Prostate gland (tissue), 2 donors: Measurements from ENCODE around the gene CABLES1. TPM values are rescaled to one million over a fixed set of nuclear protein-coding genes. Genes with fewer than 3 reads are reported as not detected.

Experiments
- DNase-seq: peaks from one replicate; pipeline ENCODE4 v3.0.0-alpha.2; 2019; ENCODE audit warnings: low spot score
- H3K27ac ChIP-seq, 2 donors: fragments of 200-600 bp; sonication (generic); 2 replicates each; pipeline ENCODE4 v1.5.1; 2017 to 2019
- H3K27me3 ChIP-seq: fragments of 200-600 bp; sonication (generic); replicated peaks from 2 replicates; pipeline ENCODE4 v1.5.1; 2019; ENCODE audit not compliant: insufficient read depth
- H3K36me3 ChIP-seq, 2 donors: fragments of 200-600 bp; sonication (generic); 1 replicate in 1 of 2; 2 replicates in 1 of 2; pipeline versions ENCODE4 v1.5.1 to v1.8.1; 2017 to 2019
- H3K4me1 ChIP-seq: fragments of 200-600 bp; sonication (generic); replicated peaks from 2 replicates; pipeline ENCODE4 v1.5.1; 2019
- H3K4me3 ChIP-seq, 2 donors: fragments of 200-600 bp; sonication (generic); 2 replicates each; pipeline ENCODE4 v1.5.1; 2017 to 2019
- H3K9me3 ChIP-seq: fragments of 200-600 bp; sonication (generic); 2 replicates; pipeline ENCODE4 v1.5.1; 2017
- CTCF ChIP-seq, 4 experiments: fragments of 200-600 bp in 2 of 4; fragments of 450-650 bp in 2 of 4; sonication (generic) in 2 of 4; IDR thresholded peaks; 1 replicate in 3 of 4; 2 replicates in 1 of 4; pipeline ENCODE4 v1.5.1; 2016 to 2019; ENCODE audit warnings: antibody characterized with exemption in 4 of 4, mild to moderate bottlenecking in 2 of 4, moderate library complexity in 2 of 4
- POLR2A ChIP-seq: fragments of 450-650 bp; IDR thresholded peaks from one replicate; pipeline ENCODE4 v1.6.1; 2016; ENCODE audit warnings: antibody characterized with exemption, mild to moderate bottlenecking
- POLR2AphosphoS5 ChIP-seq: sonication (generic); formaldehyde crosslinking; IDR thresholded peaks from one replicate; pipeline ENCODE4 v1.6.1; 2017; ENCODE audit warnings: antibody characterized with exemption
- WGBS: methylation state at CpG from one replicate; pipeline ENCODE4 v1.1.5; 2018; 5-methylcytosine and 5-hydroxymethylcytosine counted together
- intact Hi-C: fragments of 100-400 bp; cut with DNase I; formaldehyde crosslinking; loops from one replicate; pipeline ENCODE4 v1.14.2; 2022
- total RNA-seq, 2 donors: library from RNA; depleted of rRNA; stranded (reverse); fragments of >200 nt; gene quantifications; one replicate each; pipeline ENCODE4 v1.1.0, GENCODE V29; 2016

CABLES1 gene
- total RNA-seq, 2 donors from 2014 or later, result 3.9 to 16.2 TPM

GRCh38 chr18:23276451-23276850, 141.2 kb downstream of the CABLES1 start:
- no peak for DNase-seq
- H3K27me3 ChIP-seq, result no peaks in the 10 kb centered on the region
- no peak overlapping the region for H3K4me3 ChIP-seq
- 56% methylated on average over 5 of the region's 5 CpGs for WGBS
- no peaks in the 10 kb centered on the region for H3K4me1 ChIP-seq
- no peaks in the 10 kb centered on the region for H3K36me3 ChIP-seq
- TF ChIP-seq POLR2A (no peak), POLR2AphosphoS5 (no peak), CTCF (IDR thresholded peaks at IDR 0.05) (no peak)
- intact Hi-C loops, result no loop called here
- H3K9me3 ChIP-seq, result no peaks in the 10 kb centered on the region
- no peak overlapping the region for H3K27ac ChIP-seq

GRCh38 chr18:23277399-23277798, 142.1 kb downstream of the CABLES1 start:
- no peak for DNase-seq
- Histone ChIP-seq H3K4me3 (no peak overlapping the region), H3K9me3 (no peaks in the 10 kb centered on the region)

GRCh38 chr18:23279931-23280330, 144.6 kb downstream of the CABLES1 start:
- TF ChIP-seq CTCF (IDR thresholded peaks at IDR 0.05) (no peak), POLR2AphosphoS5 (no peak), POLR2A (no peak)
- intact Hi-C loops, result no loop called here
- H3K27me3 ChIP-seq, result no peaks in the 10 kb centered on the region
- H3K9me3 ChIP-seq, result no peaks in the 10 kb centered on the region
- no peak for DNase-seq
- H3K36me3 ChIP-seq, result no peaks in the 10 kb centered on the region
- H3K4me1 ChIP-seq, result no peaks in the 10 kb centered on the region
- H3K4me3 ChIP-seq, result no peak overlapping the region
- H3K27ac ChIP-seq, result no peak overlapping the region
- WGBS, result 89% methylated on average over 12 of the region's 12 CpGs

More at GRCh38 chr18:23277399-23277798, 142.1 kb downstream of the CABLES1 start:
- intact Hi-C loops, result no loop called here
- TF ChIP-seq POLR2A (no peak), CTCF (IDR thresholded peaks at IDR 0.05) (no peak), POLR2AphosphoS5 (no peak)
- Histone ChIP-seq H3K4me1 (no peaks in the 10 kb centered on the region), H3K36me3 (no peaks in the 10 kb centered on the region), H3K27me3 (no peaks in the 10 kb centered on the region), H3K27ac (no peak overlapping the region)

- H3K27ac ChIP-seq, result no peak overlapping the region
- no peak for DNase-seq
- H3K36me3 ChIP-seq, result no peaks in the 10 kb centered on the region
- no peaks in the 10 kb centered on the region for H3K27me3 ChIP-seq
- TF ChIP-seq POLR2A (no peak), POLR2AphosphoS5 (no peak), CTCF (IDR thresholded peaks at IDR 0.05) (no peak)
- no peak overlapping the region for H3K4me3 ChIP-seq
- H3K9me3 ChIP-seq, result no peaks in the 10 kb centered on the region
- H3K4me1 ChIP-seq, result no peaks in the 10 kb centered on the region
- intact Hi-C loops, result no loop called here
- 98% methylated on average over 5 of the region's 5 CpGs for WGBS
Observed at GRCh38 chr18:23280844-23281243, 145.6 kb downstream of the CABLES1 start.

- Histone ChIP-seq H3K4me1 (no peaks in the 10 kb centered on the region), H3K27ac (no peak overlapping the region), H3K9me3 (no peaks in the 10 kb centered on the region), H3K36me3 (no peaks in the 10 kb centered on the region), H3K4me3 (no peak overlapping the region), H3K27me3 (no peaks in the 10 kb centered on the region)
- intact Hi-C loops, result no loop called here
- whole genome bisulfite sequencing, result 40% methylated on average over 14 of the region's 14 CpGs
- TF ChIP-seq CTCF (IDR thresholded peaks at IDR 0.05) (no peak), POLR2AphosphoS5 (peak; percentile 22)
- DNase-seq, result peak; percentile 21
Observed at GRCh38 chr18:23281626-23282436, 146.5 kb downstream of the CABLES1 start.
